ENCODE results near the gene KPNA1.

DNA sequence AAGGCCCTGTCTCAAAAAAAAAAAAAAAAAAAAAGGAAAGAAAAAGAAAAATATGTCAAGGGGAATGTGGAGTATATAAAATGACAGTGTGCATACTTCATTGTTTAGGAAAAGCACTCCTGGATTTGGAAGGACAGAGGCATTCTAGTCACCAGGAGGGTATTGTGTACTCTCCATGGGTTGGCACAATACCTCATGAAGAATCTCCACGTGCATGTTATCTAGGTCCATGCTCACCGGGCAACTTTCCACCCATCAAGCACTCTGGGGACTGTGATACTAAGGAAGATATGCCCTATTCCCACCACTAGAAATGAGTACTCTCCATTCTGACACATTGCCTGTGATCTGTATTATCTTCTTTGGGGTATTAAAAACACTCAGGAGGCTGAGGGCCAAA is 15.4 kb upstream of the KPNA1 start:
- TF ChIP-seq TAF1 (conservative IDR thresholded peaks at IDR 0.05) (no peak), EGR1 (IDR thresholded peaks at IDR 0.05; ENCODE audit: low read depth in 2 of 2) (no peak), FOXA2 (IDR thresholded peaks at IDR 0.05) (no peak), GABPA (IDR thresholded peaks at IDR 0.05 in 1 of 2, conservative IDR thresholded peaks at IDR 0.05 in 1 of 2) (no peak)
- TF ChIP-seq, protein P1, sequence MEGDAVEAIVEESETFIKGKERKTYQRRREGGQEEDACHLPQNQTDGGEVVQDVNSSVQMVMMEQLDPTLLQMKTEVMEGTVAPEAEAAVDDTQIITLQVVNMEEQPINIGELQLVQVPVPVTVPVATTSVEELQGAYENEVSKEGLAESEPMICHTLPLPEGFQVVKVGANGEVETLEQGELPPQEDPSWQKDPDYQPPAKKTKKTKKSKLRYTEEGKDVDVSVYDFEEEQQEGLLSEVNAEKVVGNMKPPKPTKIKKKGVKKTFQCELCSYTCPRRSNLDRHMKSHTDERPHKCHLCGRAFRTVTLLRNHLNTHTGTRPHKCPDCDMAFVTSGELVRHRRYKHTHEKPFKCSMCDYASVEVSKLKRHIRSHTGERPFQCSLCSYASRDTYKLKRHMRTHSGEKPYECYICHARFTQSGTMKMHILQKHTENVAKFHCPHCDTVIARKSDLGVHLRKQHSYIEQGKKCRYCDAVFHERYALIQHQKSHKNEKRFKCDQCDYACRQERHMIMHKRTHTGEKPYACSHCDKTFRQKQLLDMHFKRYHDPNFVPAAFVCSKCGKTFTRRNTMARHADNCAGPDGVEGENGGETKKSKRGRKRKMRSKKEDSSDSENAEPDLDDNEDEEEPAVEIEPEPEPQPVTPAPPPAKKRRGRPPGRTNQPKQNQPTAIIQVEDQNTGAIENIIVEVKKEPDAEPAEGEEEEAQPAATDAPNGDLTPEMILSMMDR (IDR thresholded peaks at IDR 0.05; ENCODE audit: low read depth, low read length, missing input control) = no peak
- TF ChIP-seq, protein P2, sequence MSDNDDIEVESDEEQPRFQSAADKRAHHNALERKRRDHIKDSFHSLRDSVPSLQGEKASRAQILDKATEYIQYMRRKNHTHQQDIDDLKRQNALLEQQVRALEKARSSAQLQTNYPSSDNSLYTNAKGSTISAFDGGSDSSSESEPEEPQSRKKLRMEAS (IDR thresholded peaks at IDR 0.05) = no peak
